CD4-positive, alpha-beta T cell (primary cell): ENCODE measurements around the gene IL24. TPM values are rescaled to one million over a fixed set of nuclear protein-coding genes. Genes with fewer than 3 reads are reported as not detected.

ENCODE experiments used
- ATAC-seq: fragments of 200-7000 bp; cut with Tn5 transposase; one replicate; pipeline ENCODE4 v1.10.0; 2022; ENCODE audit warnings: mild to moderate bottlenecking; ENCODE audit not compliant: poor library complexity
- CTCF ChIA-PET: fragments of 350-600 bp; sonication (Branson Sonifier 250); formaldehyde crosslinking; loops from one replicate; lab custom pipeline; 2021; ENCODE audit warnings: antibody characterized with exemption, inconsistent platforms; lab: Charles Lee
- POLR2A ChIA-PET: fragments of 350-600 bp; sonication (Branson Sonifier 250); formaldehyde crosslinking; loops from one replicate; lab custom pipeline; 2021; ENCODE audit warnings: antibody characterized with exemption, inconsistent platforms; lab: Charles Lee
- DNase-seq, 14 experiments: peaks; one replicate each; pipeline ENCODE4 v3.0.0-alpha.2; 2013 to 2020; ENCODE audit warnings: mixed read lengths in 2 of 14
- H3K27ac ChIP-seq, 2 donors: one replicate each; pipeline versions ENCODE4 v1.5.1 to v1.7.0; 2013; ENCODE audit warnings: low read length in 2 of 2, low read depth in 1 of 2, mild to moderate bottlenecking in 1 of 2
- H3K27me3 ChIP-seq, 2 experiments: 1 replicate in 1 of 2; 2 replicates in 1 of 2; pipeline versions ENCODE4 v1.6.1 to v1.7.0; 2013; ENCODE audit warnings: low read length in 2 of 2, control low read depth in 1 of 2, mild to moderate bottlenecking in 1 of 2, moderate library complexity in 1 of 2; ENCODE audit not compliant: insufficient read depth in 2 of 2, control insufficient read depth in 1 of 2
- H3K36me3 ChIP-seq: one replicate; pipeline ENCODE4 v1.6.1; 2013; ENCODE audit warnings: low read length, control low read depth; ENCODE audit not compliant: insufficient read depth
- H3K4me1 ChIP-seq: one replicate; pipeline ENCODE4 v1.6.1; 2013; ENCODE audit warnings: low read length, control low read depth; ENCODE audit not compliant: insufficient read depth
- H3K4me3 ChIP-seq: one replicate; pipeline ENCODE4 v1.5.1; 2013; ENCODE audit warnings: mild to moderate bottlenecking, low read length, moderate library complexity
- H3K9me3 ChIP-seq, 2 experiments: 1 replicate in 1 of 2; 2 replicates in 1 of 2; pipeline versions ENCODE4 v1.6.1 to v1.7.0; 2013; ENCODE audit warnings: low read length in 2 of 2, mild to moderate bottlenecking in 2 of 2, control low read depth in 1 of 2, moderate library complexity in 1 of 2; ENCODE audit not compliant: control insufficient read depth in 1 of 2, insufficient read depth in 1 of 2
- H3K27ac Mint-ChIP-seq: one replicate; pipeline ENCODE4 v1.8.0; 2020; ENCODE audit warnings: mixed read lengths
- H3K27me3 Mint-ChIP-seq: one replicate; pipeline ENCODE4 v1.8.0; 2021; ENCODE audit warnings: mixed read lengths
- H3K36me3 Mint-ChIP-seq: one replicate; pipeline ENCODE4 v1.8.0; 2021; ENCODE audit warnings: low read depth, mixed read lengths
- H3K4me1 Mint-ChIP-seq: one replicate; pipeline ENCODE4 v1.8.0; 2021; ENCODE audit warnings: low read depth, mixed read lengths
- H3K4me3 Mint-ChIP-seq: one replicate; pipeline ENCODE4 v1.8.0; 2020; ENCODE audit warnings: mild to moderate bottlenecking, mixed read lengths
- H3K9me3 Mint-ChIP-seq: one replicate; pipeline ENCODE4 v1.8.0; 2020; ENCODE audit warnings: mixed read lengths
- intact Hi-C, 2 experiments: fragments of 100-400 bp; cut with DNase I in 1 of 2; cut with micrococcal nuclease in 1 of 2; formaldehyde crosslinking; loops; one replicate each; pipeline versions ENCODE4 v1.15.1 to v1.9.0; 2023 to 2025; cut with DNase I, micrococcal nuclease
- total RNA-seq, 174 experiments: library from RNA in 2 of 174; stranded (reverse) in 2 of 174; gene quantifications; one replicate each; pipeline ENCODE4 v1.2.3 and lab custom pipeline; 2021 to 2026
- TF ChIP-seq, protein P1 (sequence below): fragments of 200-600 bp; IDR thresholded peaks from one replicate; pipeline ENCODE4 v1.8.0; 2022; ENCODE audit warnings: antibody characterized with exemption, mild to moderate bottlenecking

IL24 gene
- total RNA-seq, 2 experiments from 2014 or later, result not detected

DNA sequence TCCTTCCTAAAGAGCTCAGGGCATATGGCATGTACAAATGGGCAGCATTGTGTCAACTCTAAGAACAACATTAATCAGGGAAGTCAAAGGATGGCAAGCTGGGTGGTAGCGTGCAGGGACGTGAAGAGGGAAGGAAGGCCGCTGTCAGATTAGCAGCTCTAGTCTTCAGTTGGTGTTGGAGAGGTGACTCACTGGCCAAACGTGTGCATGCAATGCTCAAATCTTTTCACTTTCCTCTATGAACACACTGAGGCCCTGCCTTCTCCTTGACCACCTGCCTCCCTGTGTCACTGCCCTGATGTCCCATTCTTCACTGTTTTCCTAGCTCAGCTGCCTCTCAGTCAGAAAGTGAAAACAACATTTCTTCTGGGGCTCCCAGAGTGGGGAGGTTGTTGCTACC is 54.9 kb downstream of the IL24 start:
- Mint-ChIP-seq H3K27ac (no peak overlapping the region), H3K4me3 (no peak overlapping the region), H3K36me3 (no peaks in the 10 kb centered on the region), H3K9me3 (no peaks in the 10 kb centered on the region), H3K27me3 (no peaks in the 10 kb centered on the region), H3K4me1 (no peaks in the 10 kb centered on the region)
- CTCF ChIA-PET, result no interaction called here
- DNase-seq (peak in 2 of 14 experiments; percentile 53 to 69), ATAC-seq (no peak)
- Histone ChIP-seq H3K27me3 (peaks cover 0 to 3% of the 10 kb centered on the region in 2 experiments), H3K4me3 (no peak overlapping the region), H3K27ac (no peak overlapping the region), H3K4me1 (no peaks in the 10 kb centered on the region), H3K36me3 (no peaks in the 10 kb centered on the region), H3K9me3 (no peaks in the 10 kb centered on the region)
- POLR2A ChIA-PET, result no interaction called here
- TF ChIP-seq, protein P1, sequence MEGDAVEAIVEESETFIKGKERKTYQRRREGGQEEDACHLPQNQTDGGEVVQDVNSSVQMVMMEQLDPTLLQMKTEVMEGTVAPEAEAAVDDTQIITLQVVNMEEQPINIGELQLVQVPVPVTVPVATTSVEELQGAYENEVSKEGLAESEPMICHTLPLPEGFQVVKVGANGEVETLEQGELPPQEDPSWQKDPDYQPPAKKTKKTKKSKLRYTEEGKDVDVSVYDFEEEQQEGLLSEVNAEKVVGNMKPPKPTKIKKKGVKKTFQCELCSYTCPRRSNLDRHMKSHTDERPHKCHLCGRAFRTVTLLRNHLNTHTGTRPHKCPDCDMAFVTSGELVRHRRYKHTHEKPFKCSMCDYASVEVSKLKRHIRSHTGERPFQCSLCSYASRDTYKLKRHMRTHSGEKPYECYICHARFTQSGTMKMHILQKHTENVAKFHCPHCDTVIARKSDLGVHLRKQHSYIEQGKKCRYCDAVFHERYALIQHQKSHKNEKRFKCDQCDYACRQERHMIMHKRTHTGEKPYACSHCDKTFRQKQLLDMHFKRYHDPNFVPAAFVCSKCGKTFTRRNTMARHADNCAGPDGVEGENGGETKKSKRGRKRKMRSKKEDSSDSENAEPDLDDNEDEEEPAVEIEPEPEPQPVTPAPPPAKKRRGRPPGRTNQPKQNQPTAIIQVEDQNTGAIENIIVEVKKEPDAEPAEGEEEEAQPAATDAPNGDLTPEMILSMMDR, result no peak
- intact Hi-C loops, result no loop called here

DNA sequence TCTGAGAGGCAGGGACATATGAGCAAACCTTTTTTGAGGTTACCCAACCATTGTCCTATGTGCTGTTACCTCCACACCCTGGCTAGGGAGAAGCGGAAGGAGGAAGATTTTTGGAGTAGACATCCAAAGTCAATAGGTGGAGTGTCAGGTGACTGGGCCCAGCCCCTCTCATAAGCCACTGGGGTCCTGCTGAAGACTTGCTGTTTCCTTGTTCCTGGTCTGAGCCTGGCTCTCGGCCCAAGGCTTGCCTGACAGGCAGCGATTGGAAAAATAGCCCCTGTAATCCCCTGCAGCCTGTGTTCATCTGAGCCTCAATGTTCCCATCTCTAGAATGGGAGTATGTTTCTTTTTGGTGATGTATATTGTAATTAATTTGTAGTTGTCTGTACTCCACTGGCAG is 55.9 kb downstream of the IL24 start:
- DNase-seq, result no peak
- Mint-ChIP-seq H3K4me1 (no peaks in the 10 kb centered on the region), H3K27ac (no peak overlapping the region), H3K27me3 (no peaks in the 10 kb centered on the region), H3K9me3 (no peaks in the 10 kb centered on the region), H3K36me3 (no peaks in the 10 kb centered on the region), H3K4me3 (no peak overlapping the region)
- POLR2A ChIA-PET, result no interaction called here
- ATAC-seq, result no peak
- Histone ChIP-seq H3K4me3 (no peak overlapping the region), H3K27ac (no peak overlapping the region), H3K4me1 (no peaks in the 10 kb centered on the region), H3K36me3 (no peaks in the 10 kb centered on the region), H3K27me3 (peaks cover 0 to 3% of the 10 kb centered on the region in 2 experiments), H3K9me3 (no peaks in the 10 kb centered on the region)
- intact Hi-C loops, result no loop called here
- CTCF ChIA-PET, result no interaction called here
- TF ChIP-seq, protein P1, result no peak

DNA sequence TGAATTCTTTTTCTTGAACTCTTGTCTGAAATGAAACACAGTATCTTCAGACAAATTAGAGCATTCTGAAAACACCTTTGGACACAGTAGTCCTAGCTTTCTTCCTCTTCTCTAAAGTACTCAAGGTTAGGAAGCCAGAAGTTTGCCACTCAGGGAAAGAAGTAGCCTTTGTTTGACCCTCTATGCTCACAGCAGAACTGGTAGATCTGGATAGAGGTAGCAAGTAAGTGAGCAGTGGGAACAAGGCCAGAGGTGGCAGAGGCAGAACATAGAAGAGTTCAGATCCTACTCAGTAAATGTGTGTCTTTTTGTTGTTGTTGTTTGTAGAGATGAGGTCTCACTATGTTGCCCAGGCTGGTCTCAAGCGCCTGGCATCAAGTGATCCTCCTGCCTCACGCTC is 56.4 kb downstream of the IL24 start:
- TF ChIP-seq, protein P1, result no peak
- Histone ChIP-seq H3K4me1 (no peaks in the 10 kb centered on the region), H3K36me3 (no peaks in the 10 kb centered on the region), H3K27ac (no peak overlapping the region), H3K27me3 (peaks cover 0 to 3% of the 10 kb centered on the region in 2 experiments), H3K4me3 (no peak overlapping the region), H3K9me3 (no peaks in the 10 kb centered on the region)
- no peaks in the 10 kb centered on the region for H3K36me3 Mint-ChIP-seq
- no peaks in the 10 kb centered on the region for H3K9me3 Mint-ChIP-seq
- H3K4me1 Mint-ChIP-seq, result no peaks in the 10 kb centered on the region
- CTCF ChIA-PET, result no interaction called here
- intact Hi-C loops, result no loop called here
- POLR2A ChIA-PET, result no interaction called here
- no peak overlapping the region for H3K4me3 Mint-ChIP-seq
- no peak for ATAC-seq
- H3K27ac Mint-ChIP-seq, result no peak overlapping the region
- no peaks in the 10 kb centered on the region for H3K27me3 Mint-ChIP-seq
- DNase-seq, result no peak

Other genes starting within 250 kb of the IL24 start
- gene MAPKAPK2, start 212.5 kb upstream of the IL24 start, total RNA-seq, result 100 to 1,000 TPM; 157 to 166 TPM
- not detected for gene IL19, start 126.7 kb upstream of the IL24 start, total RNA-seq
- gene IL10, start 124.9 kb upstream of the IL24 start, total RNA-seq, result under 1 TPM; 0.27 to 0.87 TPM
- gene IL20, start 31.8 kb upstream of the IL24 start, total RNA-seq, result not detected
- gene FCMR, start 24.5 kb downstream of the IL24 start, total RNA-seq, result 100 to 1,000 TPM; 171 to 186 TPM
- not detected for gene PIGR, start 49.0 kb downstream of the IL24 start, total RNA-seq
- not detected for gene FCAMR, start 73.0 kb downstream of the IL24 start, total RNA-seq
- under 1 TPM; 0.25 to 0.36 TPM for gene C1orf116, start 135.3 kb downstream of the IL24 start, total RNA-seq
- 10 to 100 TPM; 17.9 TPM for gene YOD1, start 153.8 kb downstream of the IL24 start, total RNA-seq
- 1 to 10 TPM; 3.2 to 4.0 TPM for gene PFKFB2, start 155.8 kb downstream of the IL24 start, total RNA-seq
- gene C4BPB, start 191.4 kb downstream of the IL24 start, total RNA-seq, result 1 to 10 TPM; 1.6 to 2.1 TPM
- not detected for gene C4BPA, start 206.8 kb downstream of the IL24 start, total RNA-seq